Measurements from ENCODE around the gene IL36G.

DNA sequence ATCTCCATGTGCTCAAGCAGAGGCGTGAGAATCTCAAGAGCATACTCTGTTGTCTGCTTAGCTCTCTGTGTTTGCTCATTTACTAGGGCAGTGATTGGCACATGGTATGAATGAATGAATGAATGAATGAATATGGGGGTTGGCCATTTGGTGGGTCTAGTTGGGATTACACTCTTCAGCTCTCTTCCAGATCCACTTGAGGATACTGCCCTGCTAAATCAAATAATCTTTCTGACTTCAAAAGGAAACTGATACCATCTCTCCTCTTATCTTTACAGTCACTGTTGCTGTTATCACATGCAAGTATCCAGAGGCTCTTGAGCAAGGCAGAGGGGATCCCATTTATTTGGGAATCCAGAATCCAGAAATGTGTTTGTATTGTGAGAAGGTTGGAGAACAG lies 1.9 kb downstream of the IL36G start:
- TF ChIP-seq ZSCAN25 (CRISPR knock-in tag; IDR thresholded peaks at IDR 0.05) (no peak), FOXM1 (CRISPR knock-in tag; IDR thresholded peaks at IDR 0.05) (no peak)
- TF ChIP-seq, protein P1, sequence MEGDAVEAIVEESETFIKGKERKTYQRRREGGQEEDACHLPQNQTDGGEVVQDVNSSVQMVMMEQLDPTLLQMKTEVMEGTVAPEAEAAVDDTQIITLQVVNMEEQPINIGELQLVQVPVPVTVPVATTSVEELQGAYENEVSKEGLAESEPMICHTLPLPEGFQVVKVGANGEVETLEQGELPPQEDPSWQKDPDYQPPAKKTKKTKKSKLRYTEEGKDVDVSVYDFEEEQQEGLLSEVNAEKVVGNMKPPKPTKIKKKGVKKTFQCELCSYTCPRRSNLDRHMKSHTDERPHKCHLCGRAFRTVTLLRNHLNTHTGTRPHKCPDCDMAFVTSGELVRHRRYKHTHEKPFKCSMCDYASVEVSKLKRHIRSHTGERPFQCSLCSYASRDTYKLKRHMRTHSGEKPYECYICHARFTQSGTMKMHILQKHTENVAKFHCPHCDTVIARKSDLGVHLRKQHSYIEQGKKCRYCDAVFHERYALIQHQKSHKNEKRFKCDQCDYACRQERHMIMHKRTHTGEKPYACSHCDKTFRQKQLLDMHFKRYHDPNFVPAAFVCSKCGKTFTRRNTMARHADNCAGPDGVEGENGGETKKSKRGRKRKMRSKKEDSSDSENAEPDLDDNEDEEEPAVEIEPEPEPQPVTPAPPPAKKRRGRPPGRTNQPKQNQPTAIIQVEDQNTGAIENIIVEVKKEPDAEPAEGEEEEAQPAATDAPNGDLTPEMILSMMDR (CRISPR knock-in tag; IDR thresholded peaks at IDR 0.05) = no peak

All from HepG2 (cell line).